Measurements from ENCODE around the gene MTA3.
"Not testable (repeated sequence)": the region's sequence is repeated elsewhere in the genome, so short reads cannot be mapped to it uniquely, and the experiment has no call there.

Gene MTA3

GRCh38 chr2:42568401-42569115, at the start of gene MTA3:
Gene MTA3, plus strand, starts transcription at chr2:42568632. Its CDS starts 114 bp downstream, at chr2:42568746.
- peak; percentile 12 for DNase-seq (ENCODE audit: low read depth)

DNA sequence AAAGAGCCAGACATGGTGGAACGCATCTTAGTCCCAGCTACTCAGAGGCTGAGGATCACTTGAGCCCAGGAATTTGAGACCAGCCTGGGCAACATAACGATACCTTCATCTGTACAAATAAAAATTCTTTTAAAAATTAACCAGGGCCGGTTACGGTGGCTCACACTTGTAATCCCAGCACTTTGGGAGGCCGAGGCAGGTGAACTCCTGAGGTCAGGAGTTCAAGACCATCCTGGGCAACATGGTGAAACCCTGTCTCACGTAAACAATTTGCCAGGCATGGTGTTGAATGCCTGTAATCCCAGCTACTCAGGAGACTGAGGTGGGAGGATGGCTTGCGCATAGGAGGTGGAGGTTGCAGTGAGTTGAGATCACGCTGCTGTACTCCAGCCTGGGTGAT, 48.8 kb upstream of the MTA3 start:
- no peak for DNase-seq (ENCODE audit: low read depth)

- DNase-seq (ENCODE audit: low read depth) = no peak
Observed at GRCh38 chr2:42522035-42522434, 46.4 kb upstream of the MTA3 start.

- DNase-seq (ENCODE audit: low read depth) = no peak
Observed at GRCh38 chr2:42523341-42523740, 45.1 kb upstream of the MTA3 start.

GRCh38 chr2:42532397-42532796, 36.0 kb upstream of the MTA3 start:
- no peak for DNase-seq (ENCODE audit: low read depth)

DNA sequence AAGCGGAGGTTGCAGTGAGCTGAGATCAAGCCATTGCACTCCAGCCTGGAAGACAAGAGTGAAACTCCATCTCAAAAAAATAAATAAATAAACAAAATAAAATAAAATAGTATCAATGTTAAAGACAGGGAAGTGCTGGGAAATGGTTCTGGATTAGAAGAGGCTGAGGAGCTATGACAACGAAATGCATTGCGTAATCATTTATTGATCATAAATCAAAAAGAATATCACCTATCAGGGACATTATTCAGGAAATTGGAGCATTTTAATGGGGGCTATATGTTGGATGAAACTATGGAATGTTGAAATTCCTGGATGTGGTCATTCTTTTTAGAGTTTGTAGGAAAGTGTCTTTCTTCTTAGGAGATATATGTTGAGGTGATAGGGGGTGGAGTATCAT, 30.9 kb upstream of the MTA3 start:
- DNase-seq (ENCODE audit: low read depth) = no peak

GRCh38 chr2:42542871-42543270, 25.6 kb upstream of the MTA3 start:
- DNase-seq (ENCODE audit: low read depth) = no peak

GRCh38 chr2:42545023-42545721, 23.3 kb upstream of the MTA3 start:
- no peak for DNase-seq (ENCODE audit: low read depth)

GRCh38 chr2:42545841-42546390, 22.5 kb upstream of the MTA3 start:
- DNase-seq (ENCODE audit: low read depth) = no peak

DNA sequence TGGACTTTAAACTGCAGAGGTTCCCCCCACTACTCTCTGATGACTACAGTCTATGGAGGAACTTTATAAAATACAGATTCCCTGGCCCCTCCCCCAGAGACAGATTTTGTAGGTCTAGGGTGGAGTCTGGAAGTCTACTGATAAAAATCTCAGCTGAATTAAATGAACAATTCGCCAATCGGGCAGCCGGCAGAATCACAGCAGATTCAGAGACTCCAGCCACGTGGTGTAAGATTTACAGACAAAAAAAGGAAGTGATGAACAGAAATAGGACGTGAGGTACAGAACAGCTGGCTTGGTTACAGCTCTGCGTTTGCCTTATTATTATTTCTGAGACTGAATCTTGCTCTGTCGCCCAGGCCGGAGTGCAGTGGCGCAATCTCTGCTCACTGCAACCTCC, 21.4 kb upstream of the MTA3 start:
- DNase-seq (ENCODE audit: low read depth) = no peak

DNA sequence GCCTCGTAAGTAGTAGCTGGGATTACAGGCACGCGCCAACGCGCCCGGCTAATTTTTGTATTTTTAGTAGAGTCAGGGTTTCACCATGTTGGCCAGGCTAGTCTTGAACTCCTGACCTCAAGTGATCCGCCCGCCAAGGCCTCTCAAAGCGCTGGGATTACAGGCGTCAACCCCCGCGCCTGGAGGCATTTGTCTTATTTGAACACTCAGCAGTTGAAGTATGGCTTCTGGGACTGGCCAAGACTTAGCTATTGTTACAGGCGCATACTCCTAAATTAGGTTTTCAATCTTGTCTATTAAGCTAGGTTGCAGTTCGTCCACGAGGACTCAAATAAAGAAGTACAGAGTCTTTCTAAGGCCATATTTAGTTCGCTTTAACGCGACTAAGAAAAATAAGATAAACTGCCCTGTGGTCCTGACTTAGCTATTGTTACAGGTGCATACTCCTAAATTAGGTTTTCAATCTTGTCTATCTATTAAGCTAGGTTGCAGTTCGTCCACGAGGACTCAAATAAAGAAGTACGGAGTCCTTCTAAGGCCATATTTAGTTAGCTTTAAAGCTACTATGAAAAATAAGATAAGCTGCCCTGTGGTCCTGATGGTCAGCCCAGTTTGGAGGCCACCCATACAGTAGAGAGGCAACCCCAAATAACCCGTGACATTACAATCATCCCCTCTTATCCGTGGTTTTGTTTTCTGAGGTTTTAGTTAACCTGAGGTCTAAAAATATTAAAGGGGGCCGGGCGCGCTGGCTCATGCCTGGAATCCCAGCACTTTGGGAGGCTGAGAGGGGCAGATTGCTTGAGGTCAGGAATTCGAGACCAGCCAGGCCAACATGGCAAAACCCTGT, 20.8 kb upstream of the MTA3 start:
- no peak for DNase-seq (ENCODE audit: low read depth)

DNA sequence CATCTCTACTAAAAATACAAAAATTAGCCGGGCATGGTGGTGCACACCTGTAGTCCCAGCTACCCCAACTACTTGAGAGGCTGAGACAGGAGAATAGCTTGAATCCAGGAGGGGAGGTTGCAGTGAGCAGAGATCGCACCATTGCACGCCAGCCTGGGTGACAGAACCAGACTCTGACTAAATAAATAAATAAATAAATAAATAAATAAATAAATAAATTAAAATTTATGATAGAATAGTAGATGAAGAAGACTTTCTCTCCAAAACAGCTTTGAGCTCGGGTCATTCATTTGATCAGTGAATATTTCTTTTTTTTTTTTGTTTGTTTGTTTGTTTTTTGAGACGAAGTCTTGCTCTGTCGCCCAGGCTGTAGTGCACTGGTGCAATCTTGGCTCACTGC, 17.6 kb upstream of the MTA3 start:
- no peak for DNase-seq (ENCODE audit: low read depth)

DNA sequence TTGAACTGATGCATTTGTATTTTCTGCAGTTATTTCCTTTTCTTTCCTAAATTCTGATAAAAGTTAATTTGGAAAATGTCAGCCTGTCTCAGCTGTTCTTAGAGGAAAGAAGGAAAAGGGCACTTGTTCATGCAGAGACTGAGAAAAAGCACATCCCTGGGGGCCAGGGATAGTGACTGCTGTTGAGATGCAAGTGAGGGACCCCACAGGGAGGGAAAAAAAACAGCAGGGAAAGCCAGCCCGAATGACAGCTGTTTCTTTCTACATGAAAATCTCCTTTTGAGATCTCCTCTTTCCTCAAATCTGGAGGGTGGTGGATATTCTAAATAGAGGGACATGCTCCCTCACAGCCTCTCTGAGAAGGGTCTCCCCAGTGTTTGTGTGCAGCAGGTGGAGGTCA, 14.0 kb upstream of the MTA3 start:
- no peak for DNase-seq (ENCODE audit: low read depth)

- no peak for DNase-seq (ENCODE audit: low read depth)
Observed at GRCh38 chr2:42556315-42556890, 12.0 kb upstream of the MTA3 start.

- no peak for DNase-seq (ENCODE audit: low read depth)
Observed at GRCh38 chr2:42557306-42557705, 11.1 kb upstream of the MTA3 start.

DNA sequence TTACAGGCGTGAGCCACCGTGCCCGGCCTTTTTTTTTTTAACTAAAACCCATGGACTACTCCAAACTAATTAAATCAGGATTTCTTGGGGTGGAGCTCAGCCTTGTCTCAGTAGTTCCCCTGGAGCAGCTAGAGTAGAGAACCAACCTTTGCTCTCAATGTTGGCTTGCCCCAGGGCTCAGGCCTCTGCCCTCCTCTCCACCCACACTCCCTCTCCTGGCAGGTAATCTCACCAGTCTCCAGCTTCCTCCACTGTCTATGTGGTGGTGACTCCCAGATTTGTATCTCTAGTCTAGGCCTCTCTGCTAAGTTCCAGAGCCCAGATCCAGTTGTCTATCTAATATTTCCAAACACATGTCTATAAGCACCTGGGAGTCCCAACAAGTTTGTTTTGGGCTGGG, 9.6 kb upstream of the MTA3 start:
- no peak for DNase-seq (ENCODE audit: low read depth)

DNA sequence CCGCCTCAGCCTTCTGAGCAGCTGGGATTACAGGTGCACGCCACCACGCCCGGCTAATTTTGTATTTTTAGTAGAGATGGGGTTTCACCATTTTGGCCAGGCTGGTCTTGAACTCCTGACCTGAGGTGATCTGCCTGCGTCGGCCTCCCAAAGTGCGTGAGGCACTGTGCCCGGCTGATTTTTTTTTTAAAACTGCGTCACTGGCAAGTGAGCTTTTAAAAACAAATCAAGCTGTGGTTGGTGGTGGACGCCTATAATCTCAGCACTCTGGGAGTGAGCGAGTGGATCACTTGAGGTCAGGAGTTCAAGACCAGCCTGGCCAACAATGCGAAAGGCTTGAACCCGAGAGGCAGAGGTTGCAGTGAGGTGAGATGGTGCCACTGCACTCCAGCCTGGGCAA, 8.3 kb upstream of the MTA3 start:
- DNase-seq (ENCODE audit: low read depth) = not testable (repeated sequence)

DNA sequence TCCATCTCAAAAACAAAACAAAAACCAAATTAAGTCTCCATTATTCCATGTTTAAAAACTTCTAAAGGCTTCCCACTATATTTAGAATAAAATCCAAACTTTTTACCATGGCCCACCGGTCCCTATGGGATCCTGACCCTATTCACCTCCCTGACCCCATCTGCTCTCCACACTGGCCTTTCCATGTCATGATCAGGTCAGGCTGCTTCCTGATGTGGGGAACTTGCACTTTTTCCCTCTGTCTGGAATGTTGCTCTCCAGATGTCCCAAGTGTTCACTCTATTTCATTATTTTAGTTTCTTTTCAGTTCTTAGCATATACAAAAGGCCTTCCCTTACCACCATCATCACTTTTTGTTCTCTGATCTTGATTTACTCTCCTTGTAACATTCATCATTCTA, 7.5 kb upstream of the MTA3 start:
- DNase-seq (ENCODE audit: low read depth) = no peak

DNA sequence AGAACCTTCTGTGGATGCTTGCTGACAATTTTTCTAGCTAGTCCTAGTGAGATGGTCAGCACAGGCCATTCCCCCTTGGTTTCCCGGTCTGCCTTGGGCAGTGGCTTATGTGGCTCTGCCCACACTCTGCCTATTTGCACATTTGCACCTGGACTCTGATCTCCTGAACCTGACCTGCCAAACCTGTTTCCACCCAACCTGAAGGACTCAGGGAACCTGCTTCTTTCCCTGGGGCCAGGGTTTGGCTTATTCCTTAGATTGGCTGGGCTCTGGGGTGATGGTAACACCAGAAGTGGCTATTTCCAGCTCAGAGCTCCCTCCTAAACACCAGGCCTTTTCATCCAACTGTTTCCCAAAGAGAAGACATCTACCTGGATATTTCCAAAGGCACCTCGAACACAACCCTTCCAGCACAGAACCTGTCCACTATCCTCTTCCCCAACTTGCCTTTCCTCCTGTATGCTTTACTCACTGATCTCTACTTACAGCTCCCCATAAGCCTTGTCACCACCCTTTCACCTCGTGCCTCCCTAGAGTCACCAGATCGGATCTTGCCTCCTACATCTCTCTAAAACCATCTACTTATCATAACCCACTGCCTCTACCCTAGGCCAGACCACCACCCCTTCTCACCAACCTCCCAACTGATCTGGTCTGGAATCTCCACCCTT, 5.8 kb upstream of the MTA3 start:
- no peak for DNase-seq (ENCODE audit: low read depth)

GRCh38 chr2:42566025-42566424, 2.4 kb upstream of the MTA3 start:
- no peak for DNase-seq (ENCODE audit: low read depth)

DNA sequence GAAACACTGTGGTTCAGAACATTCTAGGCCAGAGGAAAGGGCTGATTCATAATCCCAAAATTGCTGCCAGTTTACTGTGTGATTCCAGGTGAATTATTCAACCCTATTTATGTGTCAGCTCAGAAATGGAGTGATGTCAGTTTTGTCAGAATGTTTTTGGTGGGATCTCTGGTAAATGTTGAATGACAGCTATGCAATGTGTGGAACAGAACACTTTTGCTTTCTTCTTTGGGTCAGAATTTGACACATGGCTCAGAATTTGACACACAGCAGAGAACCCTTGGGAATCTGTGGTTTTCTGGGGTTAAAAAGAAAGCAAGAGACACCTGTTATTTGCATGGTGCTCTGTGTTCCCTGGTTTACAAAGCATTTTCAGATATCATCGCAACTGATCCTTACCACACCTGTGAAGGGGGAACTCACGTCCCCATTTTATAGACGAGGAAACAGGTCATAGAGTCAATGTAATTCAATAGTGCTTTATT, 1.6 kb upstream of the MTA3 start:
- DNase-seq (ENCODE audit: low read depth) = no peak

DNA sequence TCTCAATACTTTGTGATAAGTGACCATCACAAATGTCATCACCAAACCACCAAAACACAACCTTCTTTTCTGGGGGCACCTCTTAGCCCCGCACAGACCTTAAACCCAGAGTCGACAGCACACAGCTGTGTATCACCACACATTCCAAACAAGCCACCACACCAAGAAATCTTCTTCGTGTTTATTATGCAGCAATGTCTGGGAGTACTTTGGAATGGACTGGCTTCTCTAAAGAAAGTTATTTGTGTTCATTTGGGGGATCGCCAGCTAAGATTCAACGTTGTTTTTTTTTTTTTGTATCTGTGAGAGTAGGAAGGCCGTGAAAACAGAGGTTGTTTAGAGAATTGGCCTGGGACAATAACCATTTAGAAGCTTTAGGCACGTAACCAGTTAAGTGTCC, 1.1 kb upstream of the MTA3 start:
- DNase-seq (ENCODE audit: low read depth) = no peak

Measured in stimulated activated CD8-positive, alpha-beta memory T cell treated with anti-CD3 and anti-CD28 coated beads, Interleukin-7, amount 100 ng/mL, for 24 hours (primary cell).